Measurements from ENCODE around the gene SRPK3. TPM values are rescaled to one million over a fixed set of nuclear protein-coding genes. Genes with fewer than 3 reads are reported as not detected.

Gene SRPK3
- total RNA-seq, 1 experiment from 2014 or later, result 0.14 TPM

- H3K27me3 Mint-ChIP-seq (ENCODE audit: unreplicated experiment), result no peaks in the 10 kb centered on the region
- peaks cover 28% of the 10 kb centered on the region for H3K36me3 Mint-ChIP-seq (ENCODE audit: insufficient read depth, unreplicated experiment)
- no peak overlapping the region for H3K4me3 Mint-ChIP-seq (ENCODE audit: low read depth, unreplicated experiment)
- no peak overlapping the region for H3K27ac Mint-ChIP-seq (ENCODE audit: unreplicated experiment)
- BruUV-seq (replicated peaks), result no TSS peak
- peaks cover 11% of the 10 kb centered on the region for H3K4me1 Mint-ChIP-seq (ENCODE audit: low read depth, unreplicated experiment)
- no peaks in the 10 kb centered on the region for H3K9me3 Mint-ChIP-seq (ENCODE audit: low read depth, unreplicated experiment)
- DNase-seq, result no peak
- intact Hi-C loops (cut with micrococcal nuclease; ENCODE audit: unreplicated experiment), result no loop called here
- CTCF ChIA-PET, result interaction anchor here (0.5 kb wide), 1 partner anchor 87 kb away, joined by 4 read pairs; no protein-coding TSS in a partner anchor
- TF ChIP-seq, protein P1, sequence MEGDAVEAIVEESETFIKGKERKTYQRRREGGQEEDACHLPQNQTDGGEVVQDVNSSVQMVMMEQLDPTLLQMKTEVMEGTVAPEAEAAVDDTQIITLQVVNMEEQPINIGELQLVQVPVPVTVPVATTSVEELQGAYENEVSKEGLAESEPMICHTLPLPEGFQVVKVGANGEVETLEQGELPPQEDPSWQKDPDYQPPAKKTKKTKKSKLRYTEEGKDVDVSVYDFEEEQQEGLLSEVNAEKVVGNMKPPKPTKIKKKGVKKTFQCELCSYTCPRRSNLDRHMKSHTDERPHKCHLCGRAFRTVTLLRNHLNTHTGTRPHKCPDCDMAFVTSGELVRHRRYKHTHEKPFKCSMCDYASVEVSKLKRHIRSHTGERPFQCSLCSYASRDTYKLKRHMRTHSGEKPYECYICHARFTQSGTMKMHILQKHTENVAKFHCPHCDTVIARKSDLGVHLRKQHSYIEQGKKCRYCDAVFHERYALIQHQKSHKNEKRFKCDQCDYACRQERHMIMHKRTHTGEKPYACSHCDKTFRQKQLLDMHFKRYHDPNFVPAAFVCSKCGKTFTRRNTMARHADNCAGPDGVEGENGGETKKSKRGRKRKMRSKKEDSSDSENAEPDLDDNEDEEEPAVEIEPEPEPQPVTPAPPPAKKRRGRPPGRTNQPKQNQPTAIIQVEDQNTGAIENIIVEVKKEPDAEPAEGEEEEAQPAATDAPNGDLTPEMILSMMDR (IDR thresholded peaks at IDR 0.05; ENCODE audit: unreplicated experiment), result no peak
Observed at GRCh38 chrX:153770601-153771414, 10.0 kb upstream of the SRPK3 start.

DNA sequence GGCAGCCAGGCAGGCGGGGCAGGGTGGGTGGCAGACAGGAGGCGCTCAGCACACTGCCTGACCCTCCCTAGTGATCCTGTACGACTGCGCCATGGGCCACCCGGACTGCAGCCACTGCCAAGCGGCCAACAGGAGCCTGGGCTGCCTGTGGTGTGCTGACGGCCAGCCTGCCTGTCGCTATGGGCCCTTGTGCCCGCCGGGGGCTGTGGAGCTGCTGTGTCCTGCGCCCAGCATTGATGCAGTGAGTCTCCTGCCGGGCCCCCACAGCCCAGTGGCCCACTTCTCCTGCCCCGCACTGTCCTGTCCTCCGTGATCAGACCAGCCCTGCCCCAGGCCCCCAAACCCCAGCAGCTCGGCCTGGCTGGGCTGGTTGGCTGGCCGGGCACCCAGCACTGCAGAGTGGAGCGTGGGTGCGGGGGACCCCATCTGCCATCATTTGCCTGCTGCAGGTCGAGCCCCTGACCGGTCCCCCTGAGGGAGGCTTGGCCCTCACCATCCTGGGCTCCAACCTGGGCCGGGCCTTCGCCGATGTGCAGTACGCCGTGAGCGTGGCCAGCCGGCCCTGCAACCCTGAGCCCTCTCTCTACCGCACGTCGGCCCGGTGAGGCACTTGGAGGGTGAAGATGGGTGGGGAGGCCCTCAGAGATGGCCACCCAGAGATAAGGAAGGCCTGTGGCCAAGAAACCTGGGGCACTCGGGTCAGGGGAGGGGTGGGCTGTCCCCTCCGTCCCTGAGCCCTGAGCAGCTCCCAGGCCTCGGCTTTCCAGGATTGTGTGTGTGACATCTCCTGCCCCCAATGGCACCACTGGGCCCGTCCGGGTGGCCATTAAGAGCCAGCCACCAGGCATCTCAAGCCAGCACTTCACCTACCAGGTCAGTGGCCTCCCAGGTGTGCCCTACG lies 9.2 kb upstream of the SRPK3 start:
- CTCF ChIA-PET, result no interaction called here
- no peaks in the 10 kb centered on the region for H3K27me3 Mint-ChIP-seq (ENCODE audit: unreplicated experiment)
- TF ChIP-seq, protein P1 (IDR thresholded peaks at IDR 0.05; ENCODE audit: unreplicated experiment), result no peak
- H3K4me1 Mint-ChIP-seq (ENCODE audit: low read depth, unreplicated experiment), result peaks cover 4% of the 10 kb centered on the region
- intact Hi-C loops (cut with micrococcal nuclease; ENCODE audit: unreplicated experiment), result no loop called here
- no peak for DNase-seq
- H3K36me3 Mint-ChIP-seq (ENCODE audit: insufficient read depth, unreplicated experiment), result peaks cover 19% of the 10 kb centered on the region
- no peak overlapping the region for H3K27ac Mint-ChIP-seq (ENCODE audit: unreplicated experiment)
- no TSS peak for BruUV-seq (replicated peaks)
- H3K9me3 Mint-ChIP-seq (ENCODE audit: low read depth, unreplicated experiment), result no peaks in the 10 kb centered on the region
- no peak overlapping the region for H3K4me3 Mint-ChIP-seq (ENCODE audit: low read depth, unreplicated experiment)

DNA sequence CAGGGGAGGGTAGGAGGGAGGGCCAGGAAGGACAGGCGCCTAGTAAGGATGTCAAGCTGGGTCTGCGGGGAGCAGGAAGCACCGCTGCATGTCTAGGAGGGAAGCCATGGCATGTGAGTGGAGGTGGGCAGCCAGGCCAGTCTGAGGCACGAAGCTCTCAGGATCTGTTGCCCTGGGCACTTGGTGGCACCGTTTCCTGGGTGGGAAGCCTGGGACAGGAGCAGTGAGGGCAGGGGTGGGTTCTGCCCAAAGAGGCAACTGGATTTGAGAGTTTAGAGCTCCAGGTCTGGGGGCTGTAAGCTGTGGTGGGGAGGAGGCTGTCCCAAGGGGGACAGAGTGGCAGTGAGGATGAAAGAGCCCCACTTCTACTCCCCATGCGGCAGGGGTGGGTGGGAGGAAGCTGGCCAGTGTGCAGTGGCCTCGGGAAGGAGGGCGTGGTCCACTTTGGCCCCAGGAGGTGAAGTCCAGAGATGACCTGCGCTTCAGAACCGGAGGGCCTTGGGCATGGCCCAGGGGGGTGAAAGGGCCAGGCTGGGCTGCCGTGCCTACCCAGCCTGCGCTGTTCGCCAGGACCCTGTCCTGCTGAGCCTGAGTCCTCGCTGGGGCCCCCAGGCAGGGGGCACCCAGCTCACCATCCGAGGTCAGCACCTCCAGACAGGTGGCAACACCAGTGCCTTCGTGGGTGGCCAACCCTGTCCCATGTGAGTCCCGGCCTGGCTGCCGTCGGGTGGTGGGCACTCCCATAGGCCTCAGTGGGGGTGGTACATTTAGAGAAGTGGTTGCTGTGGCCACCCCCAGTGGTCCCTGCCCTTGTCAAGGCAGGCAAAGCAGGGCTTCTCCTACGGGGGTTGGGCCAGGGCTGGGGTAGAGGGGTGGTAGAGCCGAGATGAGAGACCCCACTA lies 8.3 kb upstream of the SRPK3 start:
- DNase-seq, result no peak
- H3K27ac Mint-ChIP-seq (ENCODE audit: unreplicated experiment), result no peak overlapping the region
- CTCF ChIA-PET, result no interaction called here
- H3K4me1 Mint-ChIP-seq (ENCODE audit: low read depth, unreplicated experiment), result no peaks in the 10 kb centered on the region
- intact Hi-C loops (cut with micrococcal nuclease; ENCODE audit: unreplicated experiment), result no loop called here
- H3K36me3 Mint-ChIP-seq (ENCODE audit: insufficient read depth, unreplicated experiment), result peaks cover 18% of the 10 kb centered on the region
- no TSS peak for BruUV-seq (replicated peaks)
- no peaks in the 10 kb centered on the region for H3K27me3 Mint-ChIP-seq (ENCODE audit: unreplicated experiment)
- TF ChIP-seq, protein P1 (IDR thresholded peaks at IDR 0.05; ENCODE audit: unreplicated experiment), result no peak
- no peaks in the 10 kb centered on the region for H3K9me3 Mint-ChIP-seq (ENCODE audit: low read depth, unreplicated experiment)
- H3K4me3 Mint-ChIP-seq (ENCODE audit: low read depth, unreplicated experiment), result no peak overlapping the region

DNA sequence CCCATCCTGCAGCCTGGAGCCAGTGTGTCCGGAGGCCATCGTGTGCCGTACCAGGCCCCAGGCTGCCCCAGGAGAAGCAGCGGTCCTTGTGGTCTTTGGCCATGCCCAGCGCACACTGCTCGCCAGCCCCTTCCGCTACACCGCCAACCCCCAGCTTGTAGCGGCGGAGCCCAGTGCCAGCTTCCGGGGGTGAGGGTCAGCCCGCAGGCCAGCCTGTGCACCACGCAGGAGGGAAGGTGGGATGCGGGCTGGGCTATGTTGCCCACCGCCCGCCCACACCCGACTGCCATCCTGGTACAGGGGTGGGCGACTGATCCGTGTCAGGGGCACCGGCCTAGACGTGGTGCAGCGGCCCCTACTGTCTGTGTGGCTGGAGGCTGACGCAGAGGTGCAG lies 7.6 kb upstream of the SRPK3 start:
- no peak for DNase-seq
- no peak overlapping the region for H3K27ac Mint-ChIP-seq (ENCODE audit: unreplicated experiment)
- no peak overlapping the region for H3K4me3 Mint-ChIP-seq (ENCODE audit: low read depth, unreplicated experiment)
- H3K9me3 Mint-ChIP-seq (ENCODE audit: low read depth, unreplicated experiment), result no peaks in the 10 kb centered on the region
- intact Hi-C loops (cut with micrococcal nuclease; ENCODE audit: unreplicated experiment), result no loop called here
- H3K36me3 Mint-ChIP-seq (ENCODE audit: insufficient read depth, unreplicated experiment), result peaks cover 15% of the 10 kb centered on the region
- H3K4me1 Mint-ChIP-seq (ENCODE audit: low read depth, unreplicated experiment), result no peaks in the 10 kb centered on the region
- no peaks in the 10 kb centered on the region for H3K27me3 Mint-ChIP-seq (ENCODE audit: unreplicated experiment)
- TF ChIP-seq, protein P1 (IDR thresholded peaks at IDR 0.05; ENCODE audit: unreplicated experiment), result no peak
- CTCF ChIA-PET, result no interaction called here
- no TSS peak for BruUV-seq (replicated peaks)
